SU-DHL-6 (cell line): Measurements from ENCODE around the gene MYDGF.

ENCODE experiments used
- H2AFZ ChIP-seq: fragments of 200-600 bp; sonication (generic); 2 replicates; pipeline ENCODE4 v1.6.1; 2014; ENCODE audit warnings: low read depth, mild to moderate bottlenecking, moderate library complexity, mixed read lengths, antibody characterized with exemption, low read length; ENCODE audit not compliant: severe bottlenecking
- H3F3A ChIP-seq: fragments of 200-600 bp; shearing (Covaris generic); 2 replicates; pipeline ENCODE4 v1.6.0; 2016; ENCODE audit warnings: antibody characterized with exemption, mild to moderate bottlenecking; ENCODE audit not compliant: insufficient read depth
- H3K27ac ChIP-seq: fragments of 200-600 bp; sonication (generic); 2 replicates; pipeline ENCODE4 v1.5.1; 2016; ENCODE audit warnings: low read depth, mild to moderate bottlenecking, low read length, moderate library complexity, mixed read lengths
- H3K27me3 ChIP-seq: fragments of 200-600 bp; sonication (generic), shearing (Covaris generic); 2 replicates; pipeline ENCODE4 v1.6.0; 2014; ENCODE audit warnings: mild to moderate bottlenecking, low read length
- H3K36me3 ChIP-seq: fragments of 200-600 bp; sonication (generic); 2 replicates; pipeline ENCODE4 v1.6.1; 2014; ENCODE audit warnings: mild to moderate bottlenecking, low read length, mixed read lengths
- H3K4me2 ChIP-seq: fragments of 300-600, 200-600 bp; shearing (Covaris generic), sonication (generic); 2 replicates; pipeline ENCODE4 v1.6.0; 2014; ENCODE audit warnings: low read length, low read depth, mild to moderate bottlenecking; ENCODE audit not compliant: poor library complexity, severe bottlenecking
- H3K4me3 ChIP-seq: fragments of 200-600 bp; sonication (generic); 2 replicates; pipeline ENCODE4 v1.5.1; 2014; ENCODE audit warnings: antibody characterized with exemption, low read length, mild to moderate bottlenecking, mixed read lengths; ENCODE audit not compliant: insufficient read depth, poor library complexity, severe bottlenecking
- H3K79me2 ChIP-seq: fragments of 200-600 bp; sonication (generic); 2 replicates; pipeline ENCODE4 v1.6.1; 2014; ENCODE audit warnings: mild to moderate bottlenecking, low read length, moderate library complexity; ENCODE audit not compliant: insufficient read depth
- H3K9ac ChIP-seq: fragments of 200-600 bp; sonication (generic); 2 replicates; pipeline ENCODE4 v1.7.0; 2014; ENCODE audit warnings: mild to moderate bottlenecking, low read length
- H3K9me2 ChIP-seq: fragments of 200-600 bp; sonication (generic); replicated peaks from 2 replicates; pipeline ENCODE4 v1.6.1; 2014; ENCODE audit warnings: low read length; ENCODE audit not compliant: insufficient read depth
- H3K9me3 ChIP-seq: fragments of 200-600 bp; sonication (generic); 2 replicates; pipeline ENCODE4 v1.6.1; 2014; ENCODE audit warnings: low read length, mixed read lengths; ENCODE audit not compliant: insufficient read depth
- H4K20me1 ChIP-seq: fragments of 200-600 bp; sonication (generic); 2 replicates; pipeline ENCODE4 v1.6.1; 2014; ENCODE audit warnings: low read depth, mild to moderate bottlenecking, antibody characterized with exemption, low read length, moderate library complexity, mixed read lengths
- EZH2phosphoT487 ChIP-seq: fragments of 200-600 bp; sonication (generic), shearing (Covaris generic); conservative IDR thresholded peaks from 2 replicates; pipeline ENCODE4 v1.6.1; 2018; ENCODE audit warnings: mild to moderate bottlenecking, antibody characterized with exemption, low read length, moderate library complexity, mixed read lengths
- TF ChIP-seq, protein P1 (sequence below): fragments of 200-600 bp; sonication (generic); IDR thresholded peaks from one replicate; pipeline ENCODE4 v1.5.1; 2017; ENCODE audit warnings: antibody characterized with exemption, mild to moderate bottlenecking, low read length, moderate library complexity; ENCODE audit not compliant: insufficient read depth, poor library complexity, severe bottlenecking

The MYDGF gene

DNA sequence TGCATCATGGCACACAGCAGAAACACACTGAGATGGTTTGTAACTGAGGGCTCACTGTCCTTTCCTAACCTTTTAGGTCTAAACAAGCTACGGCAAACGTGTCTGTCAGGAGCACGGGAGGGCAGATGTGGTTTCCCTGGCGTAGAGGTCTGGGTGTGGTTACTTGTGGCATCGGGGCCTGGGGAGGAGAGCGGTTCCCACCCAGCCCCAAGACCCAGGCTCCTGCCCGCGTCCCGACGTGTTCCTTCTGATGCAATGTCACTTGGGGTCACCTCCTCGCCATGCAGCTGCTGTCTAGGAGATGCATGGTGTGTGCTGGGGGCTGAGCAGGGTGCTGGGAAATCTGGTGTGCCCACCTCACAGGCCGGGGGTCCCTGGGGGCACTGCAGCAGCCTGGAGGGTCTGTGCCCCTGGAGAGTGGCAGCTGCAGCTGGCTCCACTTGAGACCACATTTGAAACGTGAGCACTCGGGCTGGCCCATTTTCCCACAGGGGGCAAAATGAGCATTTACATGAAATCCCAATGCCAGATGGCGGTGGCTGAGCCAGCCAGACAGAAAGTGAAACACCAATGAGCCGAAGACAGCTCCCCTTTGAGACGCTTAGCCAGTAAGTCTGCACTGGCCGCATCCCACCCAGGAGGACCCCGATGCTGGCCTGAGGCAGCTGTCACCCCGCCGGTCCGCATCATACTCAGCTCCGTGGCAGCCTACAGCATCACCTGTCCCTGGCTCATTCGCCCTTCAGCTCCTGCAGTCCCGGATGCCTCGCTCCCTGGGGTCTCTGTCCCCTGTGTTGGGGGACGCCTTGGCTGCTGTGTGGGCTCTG lies 22.3 kb upstream of the MYDGF start:
- no peak overlapping the region for H2AFZ ChIP-seq
- no peaks in the 10 kb centered on the region for H3K9me3 ChIP-seq
- no peaks in the 10 kb centered on the region for H3K27me3 ChIP-seq
- no peak overlapping the region for H3K4me2 ChIP-seq
- no peak overlapping the region for H3K9ac ChIP-seq
- TF ChIP-seq, protein P1, sequence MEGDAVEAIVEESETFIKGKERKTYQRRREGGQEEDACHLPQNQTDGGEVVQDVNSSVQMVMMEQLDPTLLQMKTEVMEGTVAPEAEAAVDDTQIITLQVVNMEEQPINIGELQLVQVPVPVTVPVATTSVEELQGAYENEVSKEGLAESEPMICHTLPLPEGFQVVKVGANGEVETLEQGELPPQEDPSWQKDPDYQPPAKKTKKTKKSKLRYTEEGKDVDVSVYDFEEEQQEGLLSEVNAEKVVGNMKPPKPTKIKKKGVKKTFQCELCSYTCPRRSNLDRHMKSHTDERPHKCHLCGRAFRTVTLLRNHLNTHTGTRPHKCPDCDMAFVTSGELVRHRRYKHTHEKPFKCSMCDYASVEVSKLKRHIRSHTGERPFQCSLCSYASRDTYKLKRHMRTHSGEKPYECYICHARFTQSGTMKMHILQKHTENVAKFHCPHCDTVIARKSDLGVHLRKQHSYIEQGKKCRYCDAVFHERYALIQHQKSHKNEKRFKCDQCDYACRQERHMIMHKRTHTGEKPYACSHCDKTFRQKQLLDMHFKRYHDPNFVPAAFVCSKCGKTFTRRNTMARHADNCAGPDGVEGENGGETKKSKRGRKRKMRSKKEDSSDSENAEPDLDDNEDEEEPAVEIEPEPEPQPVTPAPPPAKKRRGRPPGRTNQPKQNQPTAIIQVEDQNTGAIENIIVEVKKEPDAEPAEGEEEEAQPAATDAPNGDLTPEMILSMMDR: no peak
- TF ChIP-seq EZH2phosphoT487: no peak
- H3K27ac ChIP-seq: no peak overlapping the region
- H3K79me2 ChIP-seq: no peaks in the 10 kb centered on the region
- H4K20me1 ChIP-seq: no peaks in the 10 kb centered on the region
- H3F3A ChIP-seq: no peaks in the 10 kb centered on the region
- H3K9me2 ChIP-seq: no peaks in the 10 kb centered on the region
- H3K36me3 ChIP-seq: no peaks in the 10 kb centered on the region
- H3K4me3 ChIP-seq: no peak overlapping the region

DNA sequence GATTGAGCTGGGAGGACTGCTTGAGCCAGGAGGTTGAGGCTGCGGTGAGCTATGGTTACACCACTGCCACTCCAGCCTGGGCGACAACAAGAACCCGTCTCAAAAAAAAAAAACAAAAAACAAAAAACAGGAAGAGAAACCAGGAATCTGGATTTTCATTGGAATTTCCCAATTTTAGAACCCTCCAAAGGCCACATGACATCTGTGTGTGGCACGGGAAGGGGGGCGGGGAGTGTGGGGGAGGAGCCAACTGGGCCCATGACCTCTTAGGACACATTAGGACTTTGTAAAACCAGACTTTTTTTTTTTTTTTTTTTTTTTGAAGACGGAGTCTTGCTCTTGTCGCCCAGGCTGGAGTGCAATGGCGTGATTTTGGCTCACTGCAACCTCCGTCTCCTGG lies 21.2 kb upstream of the MYDGF start:
- no peaks in the 10 kb centered on the region for H3K36me3 ChIP-seq

DNA sequence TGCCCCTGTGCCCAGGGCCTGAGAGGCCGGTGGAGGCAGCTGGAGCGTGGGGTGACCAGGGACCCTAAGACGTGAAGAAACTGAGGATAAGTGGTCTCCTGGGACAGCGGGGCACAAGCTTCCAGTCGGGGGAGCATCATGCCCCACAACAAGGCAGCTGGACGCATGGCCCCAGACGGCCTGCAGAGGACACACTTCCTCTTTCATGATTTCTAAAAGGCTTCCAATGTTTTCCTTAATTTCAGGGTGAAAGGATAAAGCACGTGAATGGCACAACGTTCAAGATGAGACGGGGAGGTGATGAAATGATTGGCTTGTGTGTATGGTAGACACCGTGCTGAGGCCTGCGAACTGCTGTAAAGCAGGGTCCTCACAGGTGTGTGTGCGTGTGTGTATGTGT lies 20.2 kb upstream of the MYDGF start:
- H3K27ac ChIP-seq: no peak overlapping the region
- H3K9me3 ChIP-seq: no peaks in the 10 kb centered on the region
- no peak overlapping the region for H3K4me3 ChIP-seq
- no peak overlapping the region for H2AFZ ChIP-seq
- no peak overlapping the region for H3K9ac ChIP-seq
- TF ChIP-seq EZH2phosphoT487: no peak
- TF ChIP-seq, protein P1: no peak
- H3K36me3 ChIP-seq: no peaks in the 10 kb centered on the region
- H3K4me2 ChIP-seq: no peak overlapping the region
- no peaks in the 10 kb centered on the region for H3K27me3 ChIP-seq
- no peaks in the 10 kb centered on the region for H3K9me2 ChIP-seq
- H3K79me2 ChIP-seq: no peaks in the 10 kb centered on the region
- H4K20me1 ChIP-seq: no peaks in the 10 kb centered on the region
- no peaks in the 10 kb centered on the region for H3F3A ChIP-seq

More for the DNA sequence above, 21.2 kb upstream of the MYDGF start:
- Histone ChIP-seq H3K79me2 (no peaks in the 10 kb centered on the region), H3K27me3 (no peaks in the 10 kb centered on the region), H2AFZ (no peak overlapping the region), H4K20me1 (no peaks in the 10 kb centered on the region), H3K4me2 (no peak overlapping the region), H3K9ac (no peak overlapping the region), H3F3A (no peaks in the 10 kb centered on the region), H3K4me3 (no peak overlapping the region), H3K9me2 (no peaks in the 10 kb centered on the region), H3K27ac (no peak overlapping the region), H3K9me3 (no peaks in the 10 kb centered on the region)
- TF ChIP-seq, protein P1: no peak
- no peak for TF ChIP-seq EZH2phosphoT487
